DLD1 (cell line): Measurements from ENCODE around the gene ESRP2.

ENCODE experiments used
- in situ Hi-C: cut with HindIII; loops from 2 replicates; pipeline ENCODE4 v1.10.0; 2017; ENCODE audit warnings: low sequenced_read_pairs

ESRP2 gene

DNA sequence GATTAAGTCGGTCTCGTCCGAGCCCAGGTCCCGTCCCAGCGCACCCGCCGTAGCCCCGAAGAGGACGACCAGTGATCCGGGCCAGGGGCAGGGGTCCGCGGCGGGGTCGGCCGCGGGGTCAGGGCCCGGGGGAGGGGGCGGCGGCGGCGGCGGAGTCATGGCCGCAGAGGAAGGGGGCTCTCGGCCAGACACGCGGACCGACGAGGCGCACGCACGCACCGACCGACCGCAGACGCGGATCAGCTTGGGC, at the start of gene ESRP2:
ESRP2 (minus strand) TSS at position 241 of the 250 bp plus-strand sequence; CDS start at position 159, 82 bp downstream.
- in situ Hi-C loops: no loop called here

DNA sequence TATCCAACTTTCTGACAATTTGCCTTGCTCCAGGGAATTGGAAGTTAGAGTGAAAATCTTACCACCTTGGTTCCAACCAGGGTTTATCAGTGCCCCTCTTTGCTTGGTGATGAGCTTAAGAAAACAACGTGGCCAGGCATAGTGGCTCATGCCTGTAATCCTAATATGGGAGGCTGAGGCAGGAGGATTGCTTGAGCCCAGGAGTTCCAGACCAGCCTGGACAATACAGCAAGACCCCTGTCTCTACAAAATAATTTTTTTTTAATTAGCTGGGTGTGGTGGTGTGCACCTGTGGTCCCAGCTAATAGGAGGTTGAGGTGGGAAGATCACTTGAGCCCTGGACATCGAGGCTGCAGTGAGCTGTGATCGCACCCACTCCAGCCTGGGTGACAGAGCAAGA, 49.8 kb upstream of the ESRP2 start:
- in situ Hi-C loops: no loop called here

DNA sequence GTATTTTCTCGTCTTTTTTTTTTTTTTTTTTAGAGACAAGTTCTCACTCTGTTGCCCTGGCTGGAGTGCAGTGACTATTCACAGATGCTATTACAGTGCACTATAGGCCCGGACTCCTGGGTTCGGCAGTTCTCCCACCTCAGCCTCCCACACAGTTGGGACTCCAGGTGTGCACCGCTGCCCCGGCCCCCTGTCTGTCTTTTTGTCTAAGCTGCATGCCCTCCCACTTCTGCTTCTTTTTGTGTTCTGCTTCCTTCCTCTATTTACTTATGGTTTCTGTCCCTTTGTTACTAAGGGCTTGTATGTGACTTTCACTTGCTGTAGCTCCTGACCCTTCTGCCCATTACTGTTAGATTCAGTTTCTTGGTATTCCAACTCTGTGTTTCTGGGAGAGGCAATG, 48.9 kb upstream of the ESRP2 start:
- in situ Hi-C loops: no loop called here

DNA sequence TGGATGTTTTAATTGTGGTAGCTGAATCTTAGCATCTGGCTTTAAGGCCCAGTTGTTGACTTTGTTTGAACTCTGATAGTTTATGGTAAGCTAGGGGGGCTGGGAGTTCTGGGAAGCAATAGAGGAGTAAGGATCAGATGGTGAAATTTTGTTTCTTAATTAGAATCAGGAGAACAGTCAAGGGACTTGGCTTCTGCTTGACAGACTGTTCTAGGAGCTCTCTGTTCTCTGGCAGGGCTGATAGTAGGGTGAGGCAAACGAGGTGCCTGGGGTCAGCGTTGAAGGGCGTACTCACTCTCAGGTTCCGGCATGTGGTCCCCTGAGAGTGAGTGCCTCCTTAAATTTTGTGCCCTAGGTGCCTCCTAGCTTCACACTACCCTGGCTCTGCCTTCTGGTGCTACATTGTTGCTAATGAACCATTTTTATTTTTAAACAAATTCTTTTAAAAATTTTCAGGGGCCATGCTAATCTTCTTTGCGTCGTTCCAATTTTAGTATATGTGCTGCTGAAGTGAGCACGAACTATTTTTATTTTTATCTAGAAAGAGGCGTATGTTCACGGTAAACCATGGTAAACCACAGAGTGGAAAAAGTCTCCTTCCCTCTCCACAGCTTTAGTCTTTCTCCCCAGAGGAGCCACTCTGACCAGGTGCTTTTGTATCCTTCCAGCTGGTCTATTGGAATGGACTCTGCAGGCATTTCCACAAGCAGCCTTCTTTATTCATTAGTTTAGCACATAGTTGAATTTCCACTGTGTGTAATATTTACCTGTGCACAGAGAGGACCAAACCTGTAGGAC, 48.1 kb upstream of the ESRP2 start:
- in situ Hi-C loops: no loop called here

DNA sequence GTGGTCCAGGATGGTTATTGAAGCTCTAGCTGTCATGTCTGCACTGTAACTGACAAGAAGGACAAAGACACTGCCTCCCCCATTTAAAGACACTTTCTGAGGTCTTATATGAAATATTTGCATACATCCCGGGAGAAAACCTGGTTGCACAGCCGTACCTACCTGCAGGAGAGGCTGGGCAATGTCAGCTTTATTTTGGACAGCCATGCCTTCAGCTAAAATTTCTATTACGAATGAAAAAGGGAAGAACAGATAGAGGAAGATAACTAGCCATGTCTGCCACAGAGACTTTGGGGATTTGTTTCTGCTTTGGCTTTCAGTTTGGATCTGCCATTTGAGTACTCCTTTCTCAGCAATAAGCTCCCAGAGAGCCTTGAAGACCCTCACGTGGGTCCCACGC, 47.4 kb upstream of the ESRP2 start:
- in situ Hi-C loops: no loop called here

DNA sequence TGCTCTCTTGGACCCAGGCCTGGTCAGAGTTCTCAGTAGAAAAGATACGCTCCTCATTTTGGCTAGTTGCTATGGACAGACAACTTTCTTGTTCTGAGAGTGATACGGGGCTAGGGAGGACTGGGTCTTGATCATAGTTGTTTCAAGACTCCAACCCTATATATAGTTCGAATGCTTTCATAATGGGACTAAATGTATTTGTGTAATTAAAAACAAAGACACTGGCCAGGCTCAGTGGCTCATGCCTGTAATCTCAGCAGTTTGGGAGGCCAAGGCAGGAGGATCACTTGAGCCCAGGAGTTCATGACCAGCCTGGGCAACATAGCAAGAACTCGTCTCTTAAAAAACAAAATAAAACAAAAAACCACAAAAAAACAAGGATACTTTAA, 46.1 kb upstream of the ESRP2 start:
- in situ Hi-C loops: no loop called here

DNA sequence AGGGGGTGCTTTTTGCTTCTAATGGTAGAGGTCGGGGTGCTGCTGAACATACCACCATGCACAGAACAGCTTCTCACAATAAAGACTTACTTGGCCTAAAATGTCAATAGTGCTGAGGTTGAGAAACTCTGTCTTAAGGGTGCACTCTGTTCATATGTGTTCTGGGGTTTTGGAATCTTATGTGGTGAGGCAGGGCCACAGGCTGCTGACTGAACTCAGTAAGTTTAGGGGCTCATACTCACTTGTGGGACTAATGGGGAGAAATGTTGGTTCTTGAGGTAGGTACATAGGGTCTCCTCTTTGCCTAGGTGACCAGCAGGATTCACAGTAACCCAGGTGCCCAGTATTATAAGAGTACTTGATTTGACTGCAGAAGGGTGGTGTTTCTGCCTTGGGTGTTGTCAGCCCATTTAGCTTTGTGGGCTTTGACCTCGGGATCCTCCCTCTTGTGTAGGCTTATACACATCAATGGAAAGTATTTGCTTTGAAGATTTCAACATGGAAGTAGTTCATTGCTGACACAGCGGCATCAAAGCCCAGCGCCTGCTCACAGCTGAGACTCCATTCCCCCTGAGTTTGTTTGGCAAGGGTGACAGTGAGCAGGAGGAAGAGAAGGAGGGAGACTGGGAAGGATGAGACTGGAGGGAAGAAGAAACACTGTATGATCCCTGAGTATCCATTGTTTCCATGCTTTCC, 45.6 kb upstream of the ESRP2 start:
- in situ Hi-C loops: no loop called here

DNA sequence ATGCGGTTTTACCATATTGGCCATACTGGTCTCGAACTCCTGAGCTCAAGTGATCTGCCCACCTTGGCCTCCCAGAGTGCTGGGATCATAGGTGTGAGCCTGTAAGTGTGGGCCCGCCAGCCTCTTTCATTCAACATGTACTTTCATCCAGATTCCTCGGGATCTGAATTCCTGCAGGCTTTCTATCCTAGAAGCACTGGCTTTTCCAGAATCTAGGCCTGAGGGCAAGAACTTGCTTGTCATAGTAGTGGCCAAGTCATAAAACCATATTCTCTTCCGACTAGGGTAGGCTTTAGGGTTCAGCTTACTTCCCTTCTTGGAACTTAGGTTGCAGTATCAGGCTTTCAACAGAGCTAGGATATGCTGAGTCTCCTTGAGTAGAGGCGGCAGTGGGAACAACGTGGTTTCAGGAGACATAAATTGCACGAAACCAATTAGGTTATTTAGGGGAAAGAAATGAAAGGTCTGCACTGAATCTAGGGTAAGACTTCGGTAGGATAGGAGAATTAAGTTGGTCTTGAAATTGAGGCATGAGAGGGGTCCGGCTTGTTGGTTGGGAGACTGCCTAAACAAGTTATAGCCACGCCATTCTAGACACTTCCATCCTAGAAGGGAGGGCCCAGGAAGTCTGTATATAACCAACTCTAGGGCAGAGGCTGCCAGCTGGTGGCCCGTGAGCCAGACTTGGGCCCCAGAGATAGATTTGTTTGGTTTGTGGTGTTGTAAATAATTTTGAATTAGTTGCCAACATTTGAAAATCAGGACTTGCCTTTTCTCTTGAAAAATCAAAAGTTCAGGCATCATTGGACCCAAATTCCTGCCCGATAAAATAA, 44.0 kb upstream of the ESRP2 start:
- in situ Hi-C loops: no loop called here

DNA sequence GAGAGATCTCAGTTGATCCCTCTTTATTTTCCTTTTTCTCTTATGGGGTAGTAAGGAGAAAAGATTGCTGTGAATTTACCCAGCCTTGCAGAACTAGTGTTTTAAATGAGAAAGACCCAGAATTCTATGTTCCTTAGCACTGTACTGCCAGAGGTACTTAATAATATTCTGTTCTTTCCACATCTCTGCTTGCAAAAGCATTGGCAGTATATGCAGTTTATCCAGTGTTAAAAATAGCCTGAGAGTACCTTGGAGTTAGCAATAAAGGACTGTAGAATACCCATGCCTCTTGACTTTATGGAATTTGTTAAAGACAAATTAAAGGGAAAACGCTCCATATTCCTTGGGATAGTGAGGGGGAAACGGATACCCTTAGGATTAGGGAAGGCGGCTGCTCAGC, 40.3 kb upstream of the ESRP2 start:
- in situ Hi-C loops: no loop called here

DNA sequence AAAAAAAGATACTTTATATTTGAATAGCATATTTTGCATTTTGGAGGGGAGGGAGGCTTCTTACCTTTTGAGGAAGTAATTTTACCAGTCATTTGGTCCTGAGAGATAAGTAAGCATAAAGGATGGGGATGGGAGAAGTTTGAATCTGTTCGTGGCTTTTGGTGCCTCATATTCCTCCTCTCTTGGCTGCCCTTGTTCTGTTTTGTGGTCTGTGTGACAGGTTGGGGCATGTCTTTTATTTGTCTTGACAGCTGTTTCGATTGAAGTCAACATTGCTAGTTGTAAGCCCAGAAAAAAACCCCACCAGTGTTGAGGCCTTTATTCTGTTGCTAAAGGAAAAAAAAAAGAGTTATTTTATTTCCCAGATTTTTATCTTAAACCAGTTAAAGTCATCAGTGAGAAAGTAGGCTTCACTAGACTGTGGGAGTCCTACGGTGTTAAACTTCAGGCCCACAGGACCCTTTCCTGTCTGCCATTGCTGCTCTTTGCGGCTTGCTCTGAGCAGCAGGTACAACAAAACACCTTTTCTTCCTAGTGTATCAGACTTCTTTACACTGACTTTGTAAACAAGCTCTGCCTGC, 39.8 kb upstream of the ESRP2 start:
- in situ Hi-C loops: no loop called here

DNA sequence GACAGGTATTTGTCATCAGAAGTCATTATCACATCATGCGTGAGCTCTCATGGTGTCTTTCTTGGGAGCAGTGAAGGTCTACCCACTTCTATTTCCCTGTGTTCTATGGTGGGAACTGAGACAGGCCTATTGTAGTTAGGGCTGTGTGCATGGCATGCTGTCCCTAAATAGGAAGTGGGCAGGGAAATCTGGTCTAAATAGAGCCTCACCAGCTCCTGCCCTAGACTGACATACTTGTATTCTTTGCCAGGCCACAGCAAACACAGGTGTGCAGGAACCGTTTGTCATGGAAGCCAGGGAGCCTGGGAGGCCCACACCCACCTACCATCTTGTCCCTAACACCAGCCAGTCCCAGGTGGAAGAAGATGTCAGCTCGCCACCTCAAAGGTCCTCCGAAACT, 38.5 kb upstream of the ESRP2 start:
- in situ Hi-C loops: no loop called here

DNA sequence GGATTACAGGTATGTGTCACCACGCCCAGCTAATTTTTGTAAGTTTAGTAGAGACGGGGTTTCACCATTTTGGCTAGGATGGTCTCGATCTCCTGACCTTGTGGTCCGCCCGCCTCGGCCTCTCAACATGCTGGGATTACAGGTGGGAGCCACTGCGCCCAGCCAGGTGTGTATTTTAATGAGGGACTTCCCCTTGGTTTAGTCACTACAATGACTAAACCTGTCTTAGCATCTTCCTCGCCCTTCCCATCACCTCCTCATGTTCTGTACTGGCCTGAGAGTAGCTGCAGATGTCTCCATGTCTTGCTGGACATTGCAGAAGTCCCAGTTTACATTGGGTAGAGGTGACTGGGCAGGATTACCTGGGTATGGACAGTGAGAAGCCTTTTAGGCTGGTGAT, 38.0 kb upstream of the ESRP2 start:
- in situ Hi-C loops: no loop called here

DNA sequence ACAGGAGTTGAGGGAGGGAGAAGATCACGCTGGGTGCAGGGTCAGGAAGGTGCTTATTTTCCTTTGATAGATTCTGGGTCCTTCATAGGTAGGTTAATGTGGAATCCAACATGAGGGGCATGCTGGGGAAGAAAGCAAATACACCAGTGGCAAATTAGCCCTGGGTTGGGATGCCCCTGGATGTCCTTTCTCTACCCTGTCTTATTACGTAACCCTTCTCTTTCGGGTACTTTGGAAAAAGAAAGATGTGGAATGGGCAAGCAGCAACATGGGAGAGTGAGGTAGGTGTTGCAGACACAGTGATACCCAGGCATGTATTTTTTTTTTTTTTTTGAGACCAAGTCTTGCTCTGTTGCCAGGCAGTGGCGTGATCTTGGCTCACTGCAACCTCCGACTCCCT, 37.5 kb upstream of the ESRP2 start:
- in situ Hi-C loops: no loop called here

DNA sequence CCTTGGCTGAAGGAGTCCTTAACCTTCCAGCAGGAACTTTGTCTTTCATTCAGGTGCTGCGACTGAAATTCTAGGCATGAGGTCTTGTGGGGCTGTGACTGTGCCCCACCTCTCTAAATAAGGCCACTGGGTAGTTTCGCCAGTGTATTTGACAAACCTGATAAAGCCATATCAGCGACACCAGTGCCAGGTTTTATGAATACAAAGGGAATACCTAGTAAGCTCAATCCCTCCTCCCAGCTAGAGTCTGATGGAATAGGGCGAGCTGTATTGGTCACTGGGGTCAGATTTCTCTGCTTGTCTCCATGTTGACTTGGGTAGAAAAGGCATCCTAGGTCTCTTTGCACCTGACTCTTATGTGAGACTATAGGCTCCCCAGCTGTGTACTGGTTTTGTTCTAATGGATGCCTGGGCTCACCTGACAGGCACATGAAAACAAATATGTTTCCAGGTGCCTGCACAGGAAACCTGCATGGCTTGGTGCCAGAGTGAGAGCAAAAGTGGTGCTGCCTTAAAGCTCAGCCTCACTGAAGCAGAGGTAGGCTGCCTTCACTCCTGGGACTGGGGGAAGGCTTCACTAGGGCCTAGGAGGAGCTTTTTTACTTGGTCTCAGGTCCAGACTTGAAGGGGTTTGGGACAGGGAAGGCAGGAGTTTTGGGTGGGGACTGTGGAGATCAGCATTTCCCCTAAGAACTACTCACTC, 36.7 kb upstream of the ESRP2 start:
- in situ Hi-C loops: no loop called here

DNA sequence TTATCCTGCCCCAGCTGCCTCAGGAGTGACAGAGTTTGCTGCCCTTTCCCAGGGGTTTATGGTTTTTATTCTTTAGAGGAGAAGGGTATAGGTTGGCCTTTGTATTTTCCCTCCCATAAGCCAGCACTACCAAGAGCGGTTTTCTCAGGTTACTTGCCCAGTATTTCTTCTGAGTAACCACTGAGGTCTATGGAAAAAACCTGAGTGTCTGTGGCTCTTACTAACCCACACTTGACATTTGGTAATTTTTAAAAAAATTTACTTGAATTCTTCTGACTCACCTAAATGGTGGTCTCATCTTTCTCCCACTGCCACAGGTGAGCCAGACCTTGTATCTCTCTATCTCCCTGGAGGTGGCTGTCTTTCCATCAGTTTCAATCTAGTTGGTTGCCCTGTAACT, 34.4 kb upstream of the ESRP2 start:
- in situ Hi-C loops: no loop called here

DNA sequence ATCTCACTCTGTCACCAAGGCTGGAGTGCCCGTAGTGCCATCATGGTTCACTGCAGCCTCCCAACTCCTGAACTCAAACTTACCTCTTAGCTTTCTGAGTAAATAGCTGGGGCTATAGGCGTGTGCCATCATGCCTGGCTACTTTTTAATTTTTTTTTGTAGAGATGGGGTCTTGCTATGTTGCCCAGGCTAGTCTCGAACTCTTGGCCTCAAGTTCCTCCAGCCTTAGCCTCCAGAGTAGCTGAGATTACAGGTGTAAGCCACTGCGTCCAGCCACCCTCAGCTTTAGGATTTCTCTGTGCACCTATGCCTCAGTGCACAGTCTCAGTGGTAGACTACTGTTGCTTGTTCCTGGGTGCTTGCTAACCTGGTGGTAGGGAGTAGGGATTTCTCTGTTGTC, 33.9 kb upstream of the ESRP2 start:
- in situ Hi-C loops: no loop called here

DNA sequence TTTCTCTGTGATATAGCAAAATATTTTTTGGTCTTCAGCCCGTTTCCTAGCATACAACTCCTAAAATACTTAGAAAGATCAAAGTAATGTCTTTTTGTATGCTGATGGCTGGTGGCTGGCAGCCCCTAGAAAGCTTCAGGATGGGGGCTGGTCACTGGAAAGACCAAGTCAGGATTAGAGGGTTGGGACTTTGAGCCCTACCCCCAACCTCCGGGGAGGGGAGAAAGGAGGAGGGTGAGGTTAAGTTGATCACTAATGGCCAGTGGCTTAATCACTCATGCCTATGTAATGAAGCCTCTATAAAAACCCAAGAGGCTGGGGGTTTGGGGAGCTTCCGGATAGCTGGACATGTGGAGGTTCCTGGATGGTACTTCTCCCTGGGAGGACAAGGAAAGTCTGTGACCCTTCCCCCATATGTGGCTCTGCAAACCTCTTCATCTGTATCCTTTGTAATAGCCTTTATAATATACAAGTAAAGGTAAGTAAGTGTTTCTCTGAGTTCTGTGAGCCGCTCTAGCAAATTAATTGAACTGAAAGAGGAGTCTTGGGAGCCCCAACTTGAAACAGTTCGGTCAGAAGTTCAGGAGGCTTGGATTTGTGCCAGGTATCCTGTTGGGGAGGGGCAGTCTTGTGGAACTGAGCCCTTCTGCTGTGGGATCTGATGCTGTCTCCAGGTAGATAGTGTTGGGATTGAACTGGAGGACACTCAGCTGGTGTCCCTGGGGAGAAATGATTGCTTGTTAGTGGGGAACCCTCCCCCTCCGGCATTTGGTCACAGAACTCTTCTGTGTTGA, 31.9 kb upstream of the ESRP2 start:
- in situ Hi-C loops: no loop called here

DNA sequence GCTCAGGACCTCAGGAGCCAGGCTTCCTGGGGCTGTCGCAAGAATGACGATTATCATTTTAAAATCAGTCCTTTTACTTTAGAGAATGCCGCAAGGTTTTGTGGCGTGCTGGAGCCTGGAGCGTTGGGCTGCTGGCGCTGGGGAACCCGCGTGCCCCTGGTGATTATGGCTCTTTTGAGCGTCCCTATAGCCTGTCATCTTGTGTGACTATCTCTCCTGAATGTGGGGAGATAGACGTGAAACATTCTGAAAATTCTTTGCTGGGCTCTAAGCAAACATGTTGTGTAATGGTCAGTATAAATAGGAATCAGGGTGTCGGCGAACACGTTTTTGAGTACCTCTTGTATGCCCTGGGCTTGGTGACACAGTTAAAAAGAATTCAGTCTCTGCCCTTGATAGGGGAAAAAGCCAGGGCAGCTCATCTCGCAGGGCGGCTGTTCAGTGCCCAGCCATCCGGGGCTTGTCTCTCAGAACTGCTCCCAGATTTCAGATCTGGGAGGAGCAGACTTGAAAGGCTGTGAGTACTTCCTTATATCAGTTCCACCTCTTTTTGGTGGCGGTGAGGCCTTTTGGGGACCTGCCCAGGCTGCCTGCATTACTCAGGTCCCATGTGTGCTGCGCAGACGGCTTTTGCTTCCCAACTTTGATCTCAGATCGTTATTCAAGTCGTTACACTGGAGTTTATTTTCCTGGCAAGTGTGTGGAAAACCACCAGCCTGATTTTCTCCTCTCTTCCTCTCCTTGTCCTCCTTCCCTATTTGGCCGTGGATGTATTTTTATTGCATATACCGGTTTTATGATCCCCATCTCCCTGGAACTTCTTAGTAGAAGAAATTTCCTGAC, 29.4 kb upstream of the ESRP2 start:
- in situ Hi-C loops: no loop called here
